ENCODE data around the gene AP3S2. TPM values are rescaled to one million over a fixed set of nuclear protein-coding genes. Genes with fewer than 3 reads are reported as not detected.
A peak's percentile ranks its signal among the peaks of the same experiment; 100 is the strongest.

The AP3S2 gene
- total and polyA plus RNA-seq, 7 donors, result 24.1 to 88.5 (median 33.5) TPM

DNA sequence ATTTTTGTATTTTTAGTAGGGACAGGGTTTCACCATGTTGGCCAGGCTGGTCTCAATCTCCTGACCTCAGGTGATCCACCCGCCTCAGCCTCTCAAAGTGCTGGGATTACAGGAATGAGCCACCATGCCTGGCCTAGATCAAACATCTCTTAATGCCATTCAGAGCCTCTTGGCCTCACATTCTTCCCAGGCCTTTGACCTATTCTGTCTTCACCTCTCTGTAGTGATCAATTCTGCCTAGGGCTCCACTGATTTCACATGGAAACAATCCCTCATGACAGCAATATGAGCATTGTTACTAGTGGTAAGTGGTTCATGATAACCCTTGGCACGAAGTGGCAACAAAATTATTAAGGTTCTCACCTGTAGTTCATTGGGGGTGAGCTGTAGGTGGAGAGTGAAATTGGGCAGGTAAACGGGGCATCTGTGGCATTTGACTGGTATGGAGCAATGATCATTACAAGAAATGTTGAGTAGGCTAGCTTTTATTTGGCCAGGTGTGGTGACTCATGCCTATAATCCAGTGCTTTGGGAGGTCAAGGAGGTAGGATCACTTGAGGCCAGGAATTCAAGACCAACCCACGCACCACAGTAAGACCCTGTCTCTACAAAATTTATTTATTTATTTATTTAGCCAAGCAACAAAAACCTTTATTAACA, 23.8 kb upstream of the AP3S2 start:
- intact Hi-C loops (cut with DNase I), result no loop called here
- 30 to 69% methylated on average over 4 of the region's 4 CpGs for WGBS, 2 donors
- H3K4me1 ChIP-seq, result peaks cover 0 to 8% (median 6%) of the 10 kb centered on the region in 4 donors
- H3K4me3 ChIP-seq, result no peak overlapping the region
- no peak overlapping the region for H3K27ac ChIP-seq
- H3K9me3 ChIP-seq, result no peaks in the 10 kb centered on the region
- TF ChIP-seq POLR2AphosphoS5 (IDR thresholded peaks at IDR 0.05), result no peak
- no peak for TF ChIP-seq EP300 (IDR thresholded peaks at IDR 0.05)
- TF ChIP-seq, protein P1, sequence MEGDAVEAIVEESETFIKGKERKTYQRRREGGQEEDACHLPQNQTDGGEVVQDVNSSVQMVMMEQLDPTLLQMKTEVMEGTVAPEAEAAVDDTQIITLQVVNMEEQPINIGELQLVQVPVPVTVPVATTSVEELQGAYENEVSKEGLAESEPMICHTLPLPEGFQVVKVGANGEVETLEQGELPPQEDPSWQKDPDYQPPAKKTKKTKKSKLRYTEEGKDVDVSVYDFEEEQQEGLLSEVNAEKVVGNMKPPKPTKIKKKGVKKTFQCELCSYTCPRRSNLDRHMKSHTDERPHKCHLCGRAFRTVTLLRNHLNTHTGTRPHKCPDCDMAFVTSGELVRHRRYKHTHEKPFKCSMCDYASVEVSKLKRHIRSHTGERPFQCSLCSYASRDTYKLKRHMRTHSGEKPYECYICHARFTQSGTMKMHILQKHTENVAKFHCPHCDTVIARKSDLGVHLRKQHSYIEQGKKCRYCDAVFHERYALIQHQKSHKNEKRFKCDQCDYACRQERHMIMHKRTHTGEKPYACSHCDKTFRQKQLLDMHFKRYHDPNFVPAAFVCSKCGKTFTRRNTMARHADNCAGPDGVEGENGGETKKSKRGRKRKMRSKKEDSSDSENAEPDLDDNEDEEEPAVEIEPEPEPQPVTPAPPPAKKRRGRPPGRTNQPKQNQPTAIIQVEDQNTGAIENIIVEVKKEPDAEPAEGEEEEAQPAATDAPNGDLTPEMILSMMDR (IDR thresholded peaks at IDR 0.05), result no peak
- TF ChIP-seq POLR2A (IDR thresholded peaks at IDR 0.05), result no peak
- H3K36me3 ChIP-seq, result no peaks in the 10 kb centered on the region
- no peaks in the 10 kb centered on the region for H3K27me3 ChIP-seq
- DNase-seq, result no peak

DNA sequence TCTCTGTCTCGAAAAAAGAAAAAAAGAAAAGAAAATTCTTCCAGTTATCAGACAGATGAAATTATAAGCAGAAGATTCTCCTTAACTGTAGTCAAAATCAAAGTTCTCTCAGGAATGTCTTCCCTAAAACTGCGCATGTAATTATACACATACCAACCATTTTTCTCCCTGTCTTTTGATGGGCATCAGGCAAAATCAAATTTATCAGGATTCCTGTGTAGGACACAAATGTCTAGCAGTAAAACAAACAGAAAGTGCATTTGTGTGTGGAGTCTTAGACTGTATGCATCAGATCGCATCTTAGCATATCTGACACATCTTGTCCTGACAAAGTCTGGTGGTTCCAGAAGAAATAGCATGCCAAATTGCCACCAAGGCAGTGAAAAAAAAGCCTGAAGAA, 22.9 kb upstream of the AP3S2 start:
- intact Hi-C loops (cut with DNase I), result no loop called here
- H3K36me3 ChIP-seq, result no peaks in the 10 kb centered on the region
- DNase-seq, result no peak
- no peaks in the 10 kb centered on the region for H3K27me3 ChIP-seq
- peaks cover 0 to 13% (median 10%) of the 10 kb centered on the region in 4 donors for H3K4me1 ChIP-seq
- no peak overlapping the region for H3K4me3 ChIP-seq
- no peak overlapping the region for H3K27ac ChIP-seq
- H3K9me3 ChIP-seq, result no peaks in the 10 kb centered on the region
- TF ChIP-seq POLR2A (IDR thresholded peaks at IDR 0.05), result no peak
- no peak for TF ChIP-seq POLR2AphosphoS5 (IDR thresholded peaks at IDR 0.05)
- TF ChIP-seq, protein P1 (IDR thresholded peaks at IDR 0.05), result no peak
- TF ChIP-seq EP300 (IDR thresholded peaks at IDR 0.05), result no peak
- 70 to 75% methylated on average over 3 of the region's 3 CpGs for WGBS, 2 donors

DNA sequence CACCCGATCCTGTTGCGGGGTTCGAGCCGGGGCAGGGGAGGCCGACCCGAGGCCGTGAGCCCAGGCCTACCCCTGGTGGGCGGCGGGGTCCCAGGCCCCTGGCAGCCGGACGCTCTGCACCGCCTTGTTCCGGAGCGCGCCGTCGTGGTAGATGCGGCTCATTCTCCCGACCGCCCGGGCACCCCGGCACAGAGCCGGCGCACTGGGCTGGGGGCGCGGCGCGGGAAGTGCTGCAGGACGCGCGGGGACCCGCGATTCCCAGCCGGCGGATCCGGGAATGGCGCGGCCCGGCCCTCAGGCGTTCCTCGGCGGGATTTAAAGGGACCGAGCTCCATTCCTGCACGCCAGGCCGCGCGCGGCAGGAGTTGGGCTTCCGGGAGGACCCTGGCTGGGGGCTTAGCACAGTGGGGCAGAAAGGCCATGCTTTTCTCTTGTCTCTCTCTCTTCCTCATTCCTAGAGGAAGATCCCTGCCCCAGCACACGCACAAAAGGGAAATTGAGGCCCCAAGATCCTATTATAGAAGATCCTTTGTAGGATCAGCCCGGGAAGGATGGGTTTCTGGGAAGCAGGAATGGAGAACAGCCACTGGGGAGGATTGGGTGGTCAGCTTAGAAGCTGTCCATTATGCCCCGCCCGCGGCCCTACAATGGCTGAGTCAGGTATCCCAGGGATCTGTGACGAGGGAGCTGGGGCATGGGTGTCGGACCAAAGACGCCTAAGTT, 19.0 kb upstream of the AP3S2 start, which contains the start of gene ARPIN:
Gene ARPIN, minus strand, starts transcription at position 279 of the 723 bp plus-strand sequence. Its CDS starts 117 bp downstream, at position 162.
- DNase-seq, result peak; percentile 82
- Histone ChIP-seq H3K27ac (peak within 1 kb of the TSS; percentile 78 to 92 (median 89)), H3K36me3 (peaks cover 0 to 22% (median 8%) of the 10 kb centered on the region in 4 donors), H3K9me3 (no peaks in the 10 kb centered on the region), H3K4me3 (peak within 1 kb of the TSS; percentile 77 to 96 (median 86)), H3K4me1 (peaks cover 0 to 26% (median 17%) of the 10 kb centered on the region in 4 donors), H3K27me3 (no peaks in the 10 kb centered on the region)
- TF ChIP-seq POLR2AphosphoS5 (IDR thresholded peaks at IDR 0.05), result peak in 2 of 4 donors; percentile 49 to 51
- TF ChIP-seq, protein P1 (IDR thresholded peaks at IDR 0.05), result peak in 2 of 4 experiments; percentile 8 to 9
- TF ChIP-seq EP300 (IDR thresholded peaks at IDR 0.05), result no peak
- TF ChIP-seq POLR2A (IDR thresholded peaks at IDR 0.05), result no peak
- intact Hi-C loops (cut with DNase I), result loop anchor here (5.0 kb wide), 2 partner anchors 89 to 159 kb away; partner anchors contain the start of gene ZNF710
- 2 to 7% methylated on average over 57 of the region's 57 CpGs for WGBS, 2 donors

DNA sequence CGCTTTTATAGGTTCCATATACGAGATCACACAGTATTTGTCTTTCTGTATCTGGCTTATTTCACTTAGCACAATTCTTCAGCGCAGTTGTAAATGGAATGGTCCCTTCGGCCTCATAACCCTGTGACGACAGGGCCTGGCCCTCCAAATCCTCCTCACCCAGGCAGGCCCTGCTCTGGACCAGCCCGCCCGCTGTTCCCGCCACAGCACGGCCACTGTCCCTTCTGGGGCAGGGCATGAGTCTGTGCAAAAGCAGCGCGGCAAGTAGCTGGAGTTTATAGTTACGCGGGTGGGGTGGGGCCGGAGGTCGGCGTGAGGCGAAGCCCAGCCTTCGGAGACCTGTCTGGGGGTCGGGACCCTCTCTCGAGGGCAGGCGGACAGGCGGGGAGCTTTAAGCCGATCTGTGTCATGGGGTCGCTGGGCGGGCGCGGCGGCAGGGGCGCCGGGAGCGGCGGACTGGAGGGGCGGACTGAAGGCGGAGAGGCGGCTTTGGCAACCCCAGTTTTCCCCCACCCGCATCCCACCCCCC, 18.4 kb upstream of the AP3S2 start:
- TF ChIP-seq POLR2A (IDR thresholded peaks at IDR 0.05) (peak in 1 of 2 donors; percentile 52), POLR2AphosphoS5 (IDR thresholded peaks at IDR 0.05) (peak; percentile 26 to 42 (median 38)), EP300 (IDR thresholded peaks at IDR 0.05) (no peak)
- TF ChIP-seq, protein P1 (IDR thresholded peaks at IDR 0.05), result no peak
- WGBS, 2 donors, result 3 to 13% methylated on average over 36 of the region's 36 CpGs
- peak overlapping the region; percentile 77 to 96 (median 86) for H3K4me3 ChIP-seq
- H3K4me1 ChIP-seq, result peaks cover 0 to 26% (median 17%) of the 10 kb centered on the region in 4 donors
- H3K36me3 ChIP-seq, result peaks cover 0 to 27% (median 11%) of the 10 kb centered on the region in 4 donors
- no peaks in the 10 kb centered on the region for H3K27me3 ChIP-seq
- intact Hi-C loops (cut with DNase I), result loop anchor here (5.0 kb wide), 2 partner anchors 90 to 160 kb away; partner anchors contain the start of gene ZNF710
- H3K9me3 ChIP-seq, result no peaks in the 10 kb centered on the region
- H3K27ac ChIP-seq, result peak overlapping the region; percentile 78 to 92 (median 89)
- DNase-seq, result peak; percentile 77
